Measurements from ENCODE around the gene SMIM27. TPM values are rescaled to one million over a fixed set of nuclear protein-coding genes. Genes with fewer than 3 reads are reported as not detected.
A peak's percentile ranks its signal among the peaks of the same experiment; 100 is the strongest.

The SMIM27 gene
- total and polyA plus RNA-seq, 2 of the 13 experiments (the other 11 are each of a cell fraction or from before 2014, with no cell fraction given): 17.9 to 19.0 TPM

- TF ChIP-seq, protein P1, sequence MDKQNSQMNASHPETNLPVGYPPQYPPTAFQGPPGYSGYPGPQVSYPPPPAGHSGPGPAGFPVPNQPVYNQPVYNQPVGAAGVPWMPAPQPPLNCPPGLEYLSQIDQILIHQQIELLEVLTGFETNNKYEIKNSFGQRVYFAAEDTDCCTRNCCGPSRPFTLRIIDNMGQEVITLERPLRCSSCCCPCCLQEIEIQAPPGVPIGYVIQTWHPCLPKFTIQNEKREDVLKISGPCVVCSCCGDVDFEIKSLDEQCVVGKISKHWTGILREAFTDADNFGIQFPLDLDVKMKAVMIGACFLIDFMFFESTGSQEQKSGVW (CRISPR knock-in tag; IDR thresholded peaks at IDR 0.05; ENCODE audit: borderline replicate concordance): no peak
- no peak for TF ChIP-seq ZNF136 (CRISPR knock-in tag; IDR thresholded peaks at IDR 0.05; ENCODE audit: low read depth)
- TF ChIP-seq PAF1 (CRISPR knock-in tag; IDR thresholded peaks at IDR 0.05): no peak
- TF ChIP-seq BCL6 (CRISPR knock-in tag; IDR thresholded peaks at IDR 0.05): peak; percentile 38; the same call in 1 of the 2 replicates
- TF ChIP-seq POLR2AphosphoS5 (IDR thresholded peaks at IDR 0.05; ENCODE audit: low read depth, low read length): peak; percentile 78
- peak; percentile 62 for TF ChIP-seq CREM (IDR thresholded peaks at IDR 0.05)
- no peak for TF ChIP-seq CREM (CRISPR knock-in tag; IDR thresholded peaks at IDR 0.05)
- TF ChIP-seq, protein P2, sequence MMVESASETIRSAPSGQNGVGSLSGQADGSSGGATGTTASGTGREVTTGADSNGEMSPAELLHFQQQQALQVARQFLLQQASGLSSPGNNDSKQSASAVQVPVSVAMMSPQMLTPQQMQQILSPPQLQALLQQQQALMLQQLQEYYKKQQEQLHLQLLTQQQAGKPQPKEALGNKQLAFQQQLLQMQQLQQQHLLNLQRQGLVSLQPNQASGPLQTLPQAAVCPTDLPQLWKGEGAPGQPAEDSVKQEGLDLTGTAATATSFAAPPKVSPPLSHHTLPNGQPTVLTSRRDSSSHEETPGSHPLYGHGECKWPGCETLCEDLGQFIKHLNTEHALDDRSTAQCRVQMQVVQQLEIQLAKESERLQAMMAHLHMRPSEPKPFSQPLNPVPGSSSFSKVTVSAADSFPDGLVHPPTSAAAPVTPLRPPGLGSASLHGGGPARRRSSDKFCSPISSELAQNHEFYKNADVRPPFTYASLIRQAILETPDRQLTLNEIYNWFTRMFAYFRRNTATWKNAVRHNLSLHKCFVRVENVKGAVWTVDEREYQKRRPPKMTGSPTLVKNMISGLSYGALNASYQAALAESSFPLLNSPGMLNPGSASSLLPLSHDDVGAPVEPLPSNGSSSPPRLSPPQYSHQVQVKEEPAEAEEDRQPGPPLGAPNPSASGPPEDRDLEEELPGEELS (CRISPR knock-in tag; IDR thresholded peaks at IDR 0.05): no peak; the same call in 1 of the 2 replicates
- TF ChIP-seq ZFP1 (CRISPR knock-in tag; IDR thresholded peaks at IDR 0.05): peak; percentile 62; the same call in 1 of the 2 replicates
- TF ChIP-seq ATM (IDR thresholded peaks at IDR 0.05; ENCODE audit: borderline replicate concordance): no peak
- TF ChIP-seq ZC3H4 (CRISPR knock-in tag; IDR thresholded peaks at IDR 0.05; ENCODE audit: borderline replicate concordance): no peak
- TF ChIP-seq, protein P3, sequence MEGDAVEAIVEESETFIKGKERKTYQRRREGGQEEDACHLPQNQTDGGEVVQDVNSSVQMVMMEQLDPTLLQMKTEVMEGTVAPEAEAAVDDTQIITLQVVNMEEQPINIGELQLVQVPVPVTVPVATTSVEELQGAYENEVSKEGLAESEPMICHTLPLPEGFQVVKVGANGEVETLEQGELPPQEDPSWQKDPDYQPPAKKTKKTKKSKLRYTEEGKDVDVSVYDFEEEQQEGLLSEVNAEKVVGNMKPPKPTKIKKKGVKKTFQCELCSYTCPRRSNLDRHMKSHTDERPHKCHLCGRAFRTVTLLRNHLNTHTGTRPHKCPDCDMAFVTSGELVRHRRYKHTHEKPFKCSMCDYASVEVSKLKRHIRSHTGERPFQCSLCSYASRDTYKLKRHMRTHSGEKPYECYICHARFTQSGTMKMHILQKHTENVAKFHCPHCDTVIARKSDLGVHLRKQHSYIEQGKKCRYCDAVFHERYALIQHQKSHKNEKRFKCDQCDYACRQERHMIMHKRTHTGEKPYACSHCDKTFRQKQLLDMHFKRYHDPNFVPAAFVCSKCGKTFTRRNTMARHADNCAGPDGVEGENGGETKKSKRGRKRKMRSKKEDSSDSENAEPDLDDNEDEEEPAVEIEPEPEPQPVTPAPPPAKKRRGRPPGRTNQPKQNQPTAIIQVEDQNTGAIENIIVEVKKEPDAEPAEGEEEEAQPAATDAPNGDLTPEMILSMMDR (CRISPR knock-in tag; IDR thresholded peaks at IDR 0.05): no peak
- TF ChIP-seq, protein P4, sequence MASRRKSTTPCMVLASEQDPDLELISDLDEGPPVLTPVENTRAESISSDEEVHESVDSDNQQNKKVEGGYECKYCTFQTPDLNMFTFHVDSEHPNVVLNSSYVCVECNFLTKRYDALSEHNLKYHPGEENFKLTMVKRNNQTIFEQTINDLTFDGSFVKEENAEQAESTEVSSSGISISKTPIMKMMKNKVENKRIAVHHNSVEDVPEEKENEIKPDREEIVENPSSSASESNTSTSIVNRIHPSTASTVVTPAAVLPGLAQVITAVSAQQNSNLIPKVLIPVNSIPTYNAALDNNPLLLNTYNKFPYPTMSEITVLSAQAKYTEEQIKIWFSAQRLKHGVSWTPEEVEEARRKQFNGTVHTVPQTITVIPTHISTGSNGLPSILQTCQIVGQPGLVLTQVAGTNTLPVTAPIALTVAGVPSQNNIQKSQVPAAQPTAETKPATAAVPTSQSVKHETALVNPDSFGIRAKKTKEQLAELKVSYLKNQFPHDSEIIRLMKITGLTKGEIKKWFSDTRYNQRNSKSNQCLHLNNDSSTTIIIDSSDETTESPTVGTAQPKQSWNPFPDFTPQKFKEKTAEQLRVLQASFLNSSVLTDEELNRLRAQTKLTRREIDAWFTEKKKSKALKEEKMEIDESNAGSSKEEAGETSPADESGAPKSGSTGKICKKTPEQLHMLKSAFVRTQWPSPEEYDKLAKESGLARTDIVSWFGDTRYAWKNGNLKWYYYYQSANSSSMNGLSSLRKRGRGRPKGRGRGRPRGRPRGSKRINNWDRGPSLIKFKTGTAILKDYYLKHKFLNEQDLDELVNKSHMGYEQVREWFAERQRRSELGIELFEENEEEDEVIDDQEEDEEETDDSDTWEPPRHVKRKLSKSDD (CRISPR knock-in tag; IDR thresholded peaks at IDR 0.05; ENCODE audit: low read depth): no peak
- peak; percentile 88; the same call in 1 of the 2 replicates for TF ChIP-seq NFKB2 (CRISPR knock-in tag; IDR thresholded peaks at IDR 0.05; ENCODE audit: borderline replicate concordance)
- TF ChIP-seq ZNF235 (CRISPR knock-in tag; IDR thresholded peaks at IDR 0.05; ENCODE audit: borderline replicate concordance): no peak
- TF ChIP-seq NR2F6 (IDR thresholded peaks at IDR 0.05): no peak; the same call in 1 of the 2 replicates
- 0 out of 2 replicates have a peak, but pooled peaks have one; percentile 15 for TF ChIP-seq NR2F6 (CRISPR knock-in tag; IDR thresholded peaks at IDR 0.05)
- TF ChIP-seq ZNF784 (CRISPR knock-in tag; IDR thresholded peaks at IDR 0.05; ENCODE audit: borderline replicate concordance): no peak
- no peak; the same call in 1 of the 2 replicates for TF ChIP-seq RARA (CRISPR knock-in tag; IDR thresholded peaks at IDR 0.05)
- TF ChIP-seq ZNF790 (CRISPR knock-in tag; IDR thresholded peaks at IDR 0.05; ENCODE audit: borderline replicate concordance): no peak; the same call in 1 of the 2 replicates
- no peak for TF ChIP-seq ZNF30 (CRISPR knock-in tag; IDR thresholded peaks at IDR 0.05)
- no peak for TF ChIP-seq ZFP36L2 (CRISPR knock-in tag; IDR thresholded peaks at IDR 0.05)
- TF ChIP-seq U2AF2 (IDR thresholded peaks at IDR 0.05; ENCODE audit: low read depth, low read length): no peak
- TF ChIP-seq ZNF343 (CRISPR knock-in tag; IDR thresholded peaks at IDR 0.05): peak; percentile 80; the same call in 1 of the 2 replicates
These were observed at the start of gene SMIM27, which contains the start of gene TOPORS (continued) for GRCh38 chr9:32552172-32552872.

All from HepG2 (cell line).